Hematopoietic multipotent progenitor cell treated with erythropoietin and hydrocortisone succinate and interleukin-3 and kit ligand, for 15 days (in vitro differentiated cells): Measurements from ENCODE around the gene ENOX2.
A peak's percentile ranks its signal among the peaks of the same experiment; 100 is the strongest.

Source experiments
- DNase-seq: peaks from one replicate; pipeline ENCODE4 v3.0.0-alpha.2; 2015; ENCODE audit warnings: low spot score

The ENOX2 gene

GRCh38 chrX:130623518-130623917 lies 279.5 kb downstream of the ENOX2 start:
- no peak for DNase-seq

- DNase-seq, result no peak
Observed at GRCh38 chrX:130615941-130616340, 287.1 kb downstream of the ENOX2 start.

GRCh38 chrX:130607431-130607830 lies 295.6 kb downstream of the ENOX2 start:
- DNase-seq, result no peak

- DNase-seq, result no peak
Observed at GRCh38 chrX:130606425-130606824, 296.6 kb downstream of the ENOX2 start.

GRCh38 chrX:130604882-130605281 lies 298.1 kb downstream of the ENOX2 start:
- no peak for DNase-seq

- DNase-seq, result peak; percentile 44
Observed at GRCh38 chrX:130594453-130594916, 308.5 kb downstream of the ENOX2 start.

GRCh38 chrX:130593911-130594310 lies 309.1 kb downstream of the ENOX2 start:
- DNase-seq, result no peak

- DNase-seq, result no peak
Observed at GRCh38 chrX:130592204-130592603, 310.8 kb downstream of the ENOX2 start.

GRCh38 chrX:130578906-130579305 lies 324.1 kb downstream of the ENOX2 start:
- DNase-seq, result no peak

- DNase-seq, result no peak
Observed at GRCh38 chrX:130577431-130577830, 325.6 kb downstream of the ENOX2 start.

- DNase-seq, result peak; percentile 14
Observed at GRCh38 chrX:130575831-130576389, 327.1 kb downstream of the ENOX2 start.
